ENCODE data around the gene RNF145.
"Not testable (repeated sequence)": the region's sequence is repeated elsewhere in the genome, so short reads cannot be mapped to it uniquely, and the experiment has no call there.

Gene RNF145

GRCh38 chr5:159231167-159231566, 21.8 kb upstream of the RNF145 start:
- no peak overlapping the region for H3K27ac ChIP-seq
- TF ChIP-seq ZFX (IDR thresholded peaks at IDR 0.05) = no peak
- no peak for TF ChIP-seq CTCF (conservative IDR thresholded peaks at IDR 0.05)

GRCh38 chr5:159230657-159231056, 21.3 kb upstream of the RNF145 start:
- no peak for TF ChIP-seq CTCF (conservative IDR thresholded peaks at IDR 0.05)
- TF ChIP-seq ZFX (IDR thresholded peaks at IDR 0.05) = no peak
- no peak overlapping the region for H3K27ac ChIP-seq

GRCh38 chr5:159228097-159228496, 18.7 kb upstream of the RNF145 start:
- H3K27ac ChIP-seq = not testable (repeated sequence)

- TF ChIP-seq CTCF (conservative IDR thresholded peaks at IDR 0.05) (no peak), ZFX (IDR thresholded peaks at IDR 0.05) (no peak)
- H3K27ac ChIP-seq = no peak overlapping the region
Observed at GRCh38 chr5:159227452-159227851, 18.1 kb upstream of the RNF145 start.

GRCh38 chr5:159226451-159226850, 17.1 kb upstream of the RNF145 start:
- no peak overlapping the region for H3K27ac ChIP-seq
- no peak for TF ChIP-seq ZFX (IDR thresholded peaks at IDR 0.05)
- no peak for TF ChIP-seq CTCF (conservative IDR thresholded peaks at IDR 0.05)

- TF ChIP-seq ZFX (IDR thresholded peaks at IDR 0.05) = no peak
- no peak for TF ChIP-seq CTCF (conservative IDR thresholded peaks at IDR 0.05)
- no peak overlapping the region for H3K27ac ChIP-seq
Observed at GRCh38 chr5:159224471-159224870, 15.1 kb upstream of the RNF145 start.

- TF ChIP-seq CTCF (conservative IDR thresholded peaks at IDR 0.05) = no peak
- TF ChIP-seq ZFX (IDR thresholded peaks at IDR 0.05) = no peak
- H3K27ac ChIP-seq = no peak overlapping the region
Observed at GRCh38 chr5:159223469-159223868, 14.1 kb upstream of the RNF145 start.

- no peak for TF ChIP-seq CTCF (conservative IDR thresholded peaks at IDR 0.05)
- H3K27ac ChIP-seq = no peak overlapping the region
Observed at GRCh38 chr5:159220206-159220605, 10.9 kb upstream of the RNF145 start.
